ENCODE results near the gene CD300LF.

Gene CD300LF

GRCh38 chr17:74733365-74734122, 20.8 kb upstream of the CD300LF start:
- no peaks in the 10 kb centered on the region for H3K9me3 ChIP-seq (ENCODE audit: control insufficient read depth, low read length)
- H3K36me3 ChIP-seq (ENCODE audit: control insufficient read depth, insufficient read depth, low read length): no peaks in the 10 kb centered on the region
- peaks cover 30% of the 10 kb centered on the region for H3K27me3 ChIP-seq (ENCODE audit: control insufficient read depth, insufficient read depth, low read length)
- H3K4me3 ChIP-seq (ENCODE audit: low read length): no peak overlapping the region
- no peak overlapping the region for H3K9ac ChIP-seq (ENCODE audit: low read length)
- H3K4me1 ChIP-seq (ENCODE audit: control insufficient read depth, insufficient read depth, low read length): peaks cover 33% of the 10 kb centered on the region

- Histone ChIP-seq H3K4me3 (ENCODE audit: low read length) (no peak overlapping the region), H3K27me3 (ENCODE audit: control insufficient read depth, insufficient read depth, low read length) (peaks cover 17% of the 10 kb centered on the region), H3K36me3 (ENCODE audit: control insufficient read depth, insufficient read depth, low read length) (no peaks in the 10 kb centered on the region), H3K9ac (ENCODE audit: low read length) (no peak overlapping the region), H3K9me3 (ENCODE audit: control insufficient read depth, low read length) (no peaks in the 10 kb centered on the region), H3K4me1 (ENCODE audit: control insufficient read depth, insufficient read depth, low read length) (peaks cover 20% of the 10 kb centered on the region)
These were observed 19.5 kb upstream of the CD300LF start for GRCh38 chr17:74732042-74732867.

- peaks cover 13% of the 10 kb centered on the region for H3K27me3 ChIP-seq (ENCODE audit: control insufficient read depth, insufficient read depth, low read length)
- no peaks in the 10 kb centered on the region for H3K36me3 ChIP-seq (ENCODE audit: control insufficient read depth, insufficient read depth, low read length)
- H3K4me1 ChIP-seq (ENCODE audit: control insufficient read depth, insufficient read depth, low read length): peaks cover 12% of the 10 kb centered on the region
- H3K4me3 ChIP-seq (ENCODE audit: low read length): no peak overlapping the region
- no peaks in the 10 kb centered on the region for H3K9me3 ChIP-seq (ENCODE audit: control insufficient read depth, low read length)
- H3K9ac ChIP-seq (ENCODE audit: low read length): no peak overlapping the region
These were observed 18.6 kb upstream of the CD300LF start for GRCh38 chr17:74731347-74731605.

GRCh38 chr17:74730491-74731346, 18.0 kb upstream of the CD300LF start:
- Histone ChIP-seq H3K36me3 (ENCODE audit: control insufficient read depth, insufficient read depth, low read length) (no peaks in the 10 kb centered on the region), H3K9ac (ENCODE audit: low read length) (no peak overlapping the region), H3K27me3 (ENCODE audit: control insufficient read depth, insufficient read depth, low read length) (peaks cover 13% of the 10 kb centered on the region), H3K4me3 (ENCODE audit: low read length) (no peak overlapping the region), H3K9me3 (ENCODE audit: control insufficient read depth, low read length) (no peaks in the 10 kb centered on the region), H3K4me1 (ENCODE audit: control insufficient read depth, insufficient read depth, low read length) (peaks cover 8% of the 10 kb centered on the region)

GRCh38 chr17:74729866-74730265, 17.1 kb upstream of the CD300LF start:
- Histone ChIP-seq H3K9me3 (ENCODE audit: control insufficient read depth, low read length) (no peaks in the 10 kb centered on the region), H3K36me3 (ENCODE audit: control insufficient read depth, insufficient read depth, low read length) (no peaks in the 10 kb centered on the region), H3K27me3 (ENCODE audit: control insufficient read depth, insufficient read depth, low read length) (peaks cover 13% of the 10 kb centered on the region), H3K4me1 (ENCODE audit: control insufficient read depth, insufficient read depth, low read length) (peaks cover 8% of the 10 kb centered on the region), H3K9ac (ENCODE audit: low read length) (no peak overlapping the region), H3K4me3 (ENCODE audit: low read length) (no peak overlapping the region)

- Histone ChIP-seq H3K27me3 (ENCODE audit: control insufficient read depth, insufficient read depth, low read length) (peaks cover 13% of the 10 kb centered on the region), H3K9me3 (ENCODE audit: control insufficient read depth, low read length) (no peaks in the 10 kb centered on the region), H3K4me1 (ENCODE audit: control insufficient read depth, insufficient read depth, low read length) (peaks cover 8% of the 10 kb centered on the region), H3K4me3 (ENCODE audit: low read length) (no peak overlapping the region), H3K36me3 (ENCODE audit: control insufficient read depth, insufficient read depth, low read length) (no peaks in the 10 kb centered on the region), H3K9ac (ENCODE audit: low read length) (no peak overlapping the region)
These were observed 16.6 kb upstream of the CD300LF start for GRCh38 chr17:74729368-74729767.

GRCh38 chr17:74728702-74729075, 16.0 kb upstream of the CD300LF start:
- H3K36me3 ChIP-seq (ENCODE audit: control insufficient read depth, insufficient read depth, low read length): no peaks in the 10 kb centered on the region
- H3K9ac ChIP-seq (ENCODE audit: low read length): no peak overlapping the region
- H3K4me1 ChIP-seq (ENCODE audit: control insufficient read depth, insufficient read depth, low read length): peaks cover 8% of the 10 kb centered on the region
- H3K27me3 ChIP-seq (ENCODE audit: control insufficient read depth, insufficient read depth, low read length): peaks cover 15% of the 10 kb centered on the region
- H3K4me3 ChIP-seq (ENCODE audit: low read length): no peak overlapping the region
- H3K9me3 ChIP-seq (ENCODE audit: control insufficient read depth, low read length): no peaks in the 10 kb centered on the region

GRCh38 chr17:74728033-74728701, 15.4 kb upstream of the CD300LF start:
- H3K27me3 ChIP-seq (ENCODE audit: control insufficient read depth, insufficient read depth, low read length): peaks cover 10% of the 10 kb centered on the region
- H3K36me3 ChIP-seq (ENCODE audit: control insufficient read depth, insufficient read depth, low read length): no peaks in the 10 kb centered on the region
- H3K9me3 ChIP-seq (ENCODE audit: control insufficient read depth, low read length): no peaks in the 10 kb centered on the region
- no peak overlapping the region for H3K9ac ChIP-seq (ENCODE audit: low read length)
- no peak overlapping the region for H3K4me3 ChIP-seq (ENCODE audit: low read length)
- peaks cover 8% of the 10 kb centered on the region for H3K4me1 ChIP-seq (ENCODE audit: control insufficient read depth, insufficient read depth, low read length)

- Histone ChIP-seq H3K27me3 (ENCODE audit: control insufficient read depth, insufficient read depth, low read length) (peaks cover 5% of the 10 kb centered on the region), H3K9me3 (ENCODE audit: control insufficient read depth, low read length) (no peaks in the 10 kb centered on the region), H3K36me3 (ENCODE audit: control insufficient read depth, insufficient read depth, low read length) (no peaks in the 10 kb centered on the region), H3K4me1 (ENCODE audit: control insufficient read depth, insufficient read depth, low read length) (peaks cover under 1% of the 10 kb centered on the region), H3K9ac (ENCODE audit: low read length) (no peak overlapping the region), H3K4me3 (ENCODE audit: low read length) (no peak overlapping the region)
These were observed 12.4 kb upstream of the CD300LF start for GRCh38 chr17:74725111-74725510.

GRCh38 chr17:74723891-74724290, 11.2 kb upstream of the CD300LF start:
- H3K4me1 ChIP-seq (ENCODE audit: control insufficient read depth, insufficient read depth, low read length): no peaks in the 10 kb centered on the region
- no peaks in the 10 kb centered on the region for H3K9me3 ChIP-seq (ENCODE audit: control insufficient read depth, low read length)
- no peak overlapping the region for H3K9ac ChIP-seq (ENCODE audit: low read length)
- no peak overlapping the region for H3K4me3 ChIP-seq (ENCODE audit: low read length)
- H3K27me3 ChIP-seq (ENCODE audit: control insufficient read depth, insufficient read depth, low read length): peaks cover 5% of the 10 kb centered on the region
- H3K36me3 ChIP-seq (ENCODE audit: control insufficient read depth, insufficient read depth, low read length): no peaks in the 10 kb centered on the region

- Histone ChIP-seq H3K9ac (ENCODE audit: low read length) (no peak overlapping the region), H3K4me3 (ENCODE audit: low read length) (no peak overlapping the region), H3K27me3 (ENCODE audit: control insufficient read depth, insufficient read depth, low read length) (peaks cover 5% of the 10 kb centered on the region), H3K36me3 (ENCODE audit: control insufficient read depth, insufficient read depth, low read length) (no peaks in the 10 kb centered on the region), H3K9me3 (ENCODE audit: control insufficient read depth, low read length) (no peaks in the 10 kb centered on the region), H3K4me1 (ENCODE audit: control insufficient read depth, insufficient read depth, low read length) (no peaks in the 10 kb centered on the region)
These were observed 10.1 kb upstream of the CD300LF start for GRCh38 chr17:74722782-74723181.

Data from mucosa of stomach (tissue), 1 donor.